ENCODE results near the gene SUSD5.

- TF ChIP-seq, protein P1, sequence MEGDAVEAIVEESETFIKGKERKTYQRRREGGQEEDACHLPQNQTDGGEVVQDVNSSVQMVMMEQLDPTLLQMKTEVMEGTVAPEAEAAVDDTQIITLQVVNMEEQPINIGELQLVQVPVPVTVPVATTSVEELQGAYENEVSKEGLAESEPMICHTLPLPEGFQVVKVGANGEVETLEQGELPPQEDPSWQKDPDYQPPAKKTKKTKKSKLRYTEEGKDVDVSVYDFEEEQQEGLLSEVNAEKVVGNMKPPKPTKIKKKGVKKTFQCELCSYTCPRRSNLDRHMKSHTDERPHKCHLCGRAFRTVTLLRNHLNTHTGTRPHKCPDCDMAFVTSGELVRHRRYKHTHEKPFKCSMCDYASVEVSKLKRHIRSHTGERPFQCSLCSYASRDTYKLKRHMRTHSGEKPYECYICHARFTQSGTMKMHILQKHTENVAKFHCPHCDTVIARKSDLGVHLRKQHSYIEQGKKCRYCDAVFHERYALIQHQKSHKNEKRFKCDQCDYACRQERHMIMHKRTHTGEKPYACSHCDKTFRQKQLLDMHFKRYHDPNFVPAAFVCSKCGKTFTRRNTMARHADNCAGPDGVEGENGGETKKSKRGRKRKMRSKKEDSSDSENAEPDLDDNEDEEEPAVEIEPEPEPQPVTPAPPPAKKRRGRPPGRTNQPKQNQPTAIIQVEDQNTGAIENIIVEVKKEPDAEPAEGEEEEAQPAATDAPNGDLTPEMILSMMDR (conservative IDR thresholded peaks at IDR 0.05; ENCODE audit: low read depth in 2 of 2): no peak
- TF ChIP-seq POLR2AphosphoS5 (IDR thresholded peaks at IDR 0.05; ENCODE audit: low read depth): no peak
- no peak for TF ChIP-seq REST (IDR thresholded peaks at IDR 0.05; ENCODE audit: unreplicated experiment)
- TF ChIP-seq EZH2 (IDR thresholded peaks at IDR 0.05; ENCODE audit: low read depth, unreplicated experiment): no peak
- no peak for TF ChIP-seq CREB1 (CRISPR knock-in tag; IDR thresholded peaks at IDR 0.05; ENCODE audit: low read depth)
- TF ChIP-seq NANOG (IDR thresholded peaks at IDR 0.05; ENCODE audit: borderline replicate concordance): no peak
- no peak for TF ChIP-seq EZH2phosphoT487 (IDR thresholded peaks at IDR 0.05; ENCODE audit: unreplicated experiment)
- TF ChIP-seq ZNF114 (CRISPR knock-in tag; IDR thresholded peaks at IDR 0.05): no peak
- TF ChIP-seq ZNF331 (CRISPR knock-in tag; IDR thresholded peaks at IDR 0.05; ENCODE audit: low read depth): no peak
- TF ChIP-seq, protein P2, sequence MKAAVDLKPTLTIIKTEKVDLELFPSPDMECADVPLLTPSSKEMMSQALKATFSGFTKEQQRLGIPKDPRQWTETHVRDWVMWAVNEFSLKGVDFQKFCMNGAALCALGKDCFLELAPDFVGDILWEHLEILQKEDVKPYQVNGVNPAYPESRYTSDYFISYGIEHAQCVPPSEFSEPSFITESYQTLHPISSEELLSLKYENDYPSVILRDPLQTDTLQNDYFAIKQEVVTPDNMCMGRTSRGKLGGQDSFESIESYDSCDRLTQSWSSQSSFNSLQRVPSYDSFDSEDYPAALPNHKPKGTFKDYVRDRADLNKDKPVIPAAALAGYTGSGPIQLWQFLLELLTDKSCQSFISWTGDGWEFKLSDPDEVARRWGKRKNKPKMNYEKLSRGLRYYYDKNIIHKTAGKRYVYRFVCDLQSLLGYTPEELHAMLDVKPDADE (IDR thresholded peaks at IDR 0.05): no peak
- no peak for TF ChIP-seq ZNF462 (CRISPR knock-in tag; IDR thresholded peaks at IDR 0.05)
Observed at GRCh38 chr3:33246786-33247185, 28.2 kb upstream of the SUSD5 start.

Measured in GM23338 (cell line).